ENCODE data around the gene POLRMT. TPM values are rescaled to one million over a fixed set of nuclear protein-coding genes. Genes with fewer than 3 reads are reported as not detected.

Gene POLRMT
- polyA plus RNA-seq, 1 donor (not counting 4 experiments of a cell fraction or from before 2014, with no cell fraction given), result 33.3 TPM

- no peaks in the 10 kb centered on the region for H3K27me3 ChIP-seq (ENCODE audit: control insufficient read depth, extremely low read depth, insufficient read depth, low read length)
- peaks cover 0 to 2% of the 10 kb centered on the region in 2 experiments for H3K36me3 ChIP-seq (ENCODE audit: control insufficient read depth in 2 of 2, extremely low read depth in 1 of 2, insufficient read depth in 2 of 2, low read length in 2 of 2)
- peak overlapping the region in 1 of 3 experiments; percentile 49 for H3K4me3 ChIP-seq (ENCODE audit: control insufficient read depth in 2 of 3, extremely low read depth in 1 of 3, insufficient read depth in 2 of 3, low read depth in 1 of 3, low read length in 3 of 3)
- FAIRE-seq, result no peak
- peaks cover 8% of the 10 kb centered on the region for H4K20me1 ChIP-seq (ENCODE audit: control insufficient read depth, extremely low read depth, insufficient read depth, low read length)
- no peak for DNase-seq (ENCODE audit: low read depth, low spot score)
- peaks cover 18% of the 10 kb centered on the region for H3K4me1 ChIP-seq (ENCODE audit: control insufficient read depth, extremely low read depth, insufficient read depth, low read length)
- H3K4me2 ChIP-seq (ENCODE audit: control insufficient read depth, extremely low read depth, insufficient read depth, low read depth, low read length), result peak overlapping the region; percentile 15
- TF ChIP-seq CTCF (optimal IDR thresholded peaks at IDR 0.05 in 1 of 3, IDR thresholded peaks at IDR 0.05 in 1 of 3, conservative IDR thresholded peaks at IDR 0.05 in 1 of 3; ENCODE audit: extremely low read depth in 1 of 3, insufficient read depth in 2 of 3, low read length in 3 of 3), result no peak
- no peak for TF ChIP-seq EZH2 (IDR thresholded peaks at IDR 0.05; ENCODE audit: low read length)
- no peaks in the 10 kb centered on the region for H3K79me2 ChIP-seq (ENCODE audit: control insufficient read depth, insufficient read depth, low read length)
- H3K9me3 ChIP-seq (ENCODE audit: control insufficient read depth, low read depth, low read length), result no peaks in the 10 kb centered on the region
- H3K9me1 ChIP-seq (ENCODE audit: control insufficient read depth, extremely low read depth, insufficient read depth, low read length), result no peaks in the 10 kb centered on the region
- dilution Hi-C loops (cut with MboI; ENCODE audit: extremely low pct_ligation_motif_present, low sequenced_read_pairs), result no loop called here
- peak overlapping the region; percentile 44 for H2AFZ ChIP-seq (ENCODE audit: control insufficient read depth, low read length)
- peak overlapping the region; percentile 64 for H3K9ac ChIP-seq (ENCODE audit: control insufficient read depth, extremely low read depth, insufficient read depth, low read length)
- peak overlapping the region; percentile 57 for H3K27ac ChIP-seq (ENCODE audit: control insufficient read depth, insufficient read depth, low read length)
Observed at GRCh38 chr19:610801-611480, 22.4 kb downstream of the POLRMT start.

- Histone ChIP-seq H3K4me1 (ENCODE audit: control insufficient read depth, extremely low read depth, insufficient read depth, low read length) (peaks cover 18% of the 10 kb centered on the region), H3K27ac (ENCODE audit: control insufficient read depth, insufficient read depth, low read length) (no peak overlapping the region), H3K9ac (ENCODE audit: control insufficient read depth, extremely low read depth, insufficient read depth, low read length) (peak overlapping the region; percentile 64), H3K9me3 (ENCODE audit: control insufficient read depth, low read depth, low read length) (no peaks in the 10 kb centered on the region), H3K36me3 (ENCODE audit: control insufficient read depth in 2 of 2, extremely low read depth in 1 of 2, insufficient read depth in 2 of 2, low read length in 2 of 2) (peaks cover 0 to 2% of the 10 kb centered on the region in 2 experiments), H3K4me3 (ENCODE audit: control insufficient read depth in 2 of 3, extremely low read depth in 1 of 3, insufficient read depth in 2 of 3, low read depth in 1 of 3, low read length in 3 of 3) (no peak overlapping the region), H3K9me1 (ENCODE audit: control insufficient read depth, extremely low read depth, insufficient read depth, low read length) (no peaks in the 10 kb centered on the region), H4K20me1 (ENCODE audit: control insufficient read depth, extremely low read depth, insufficient read depth, low read length) (peaks cover 6% of the 10 kb centered on the region), H3K27me3 (ENCODE audit: control insufficient read depth, extremely low read depth, insufficient read depth, low read length) (no peaks in the 10 kb centered on the region), H3K4me2 (ENCODE audit: control insufficient read depth, extremely low read depth, insufficient read depth, low read depth, low read length) (peak overlapping the region; percentile 15), H2AFZ (ENCODE audit: control insufficient read depth, low read length) (peak overlapping the region; percentile 0), H3K79me2 (ENCODE audit: control insufficient read depth, insufficient read depth, low read length) (no peaks in the 10 kb centered on the region)
- dilution Hi-C loops (cut with MboI; ENCODE audit: extremely low pct_ligation_motif_present, low sequenced_read_pairs), result no loop called here
- TF ChIP-seq EZH2 (IDR thresholded peaks at IDR 0.05; ENCODE audit: low read length), result no peak
- no peak for TF ChIP-seq CTCF (optimal IDR thresholded peaks at IDR 0.05 in 1 of 3, IDR thresholded peaks at IDR 0.05 in 1 of 3, conservative IDR thresholded peaks at IDR 0.05 in 1 of 3; ENCODE audit: extremely low read depth in 1 of 3, insufficient read depth in 2 of 3, low read length in 3 of 3)
- FAIRE-seq (no peak), DNase-seq (ENCODE audit: low read depth, low spot score) (no peak)
Observed at GRCh38 chr19:610071-610800, 23.1 kb downstream of the POLRMT start.
